ENCODE data around the gene TRIM65.
"Not testable (repeated sequence)": the region's sequence is repeated elsewhere in the genome, so short reads cannot be mapped to it uniquely, and the experiment has no call there.

TRIM65 gene

GRCh38 chr17:75897160-75898019 is 639 bp upstream of the TRIM65 start:
- Mint-ChIP-seq H3K27me3 (no peaks in the 10 kb centered on the region), H3K4me3 (peak overlapping the region; percentile 52), H3K4me1 (ENCODE audit: low read depth) (peaks cover 32% of the 10 kb centered on the region), H3K36me3 (ENCODE audit: low read depth) (peaks cover 90% of the 10 kb centered on the region), H3K9me3 (no peaks in the 10 kb centered on the region), H3K27ac (peak overlapping the region; percentile 90)
- intact Hi-C loops (cut with micrococcal nuclease): loop anchor here (2.0 kb wide), 1 partner anchor 43 kb away; the partner anchor contains the start of gene WBP2

GRCh38 chr17:75895370-75896155 is 1.2 kb downstream of the TRIM65 start:
- Mint-ChIP-seq H3K4me1 (ENCODE audit: low read depth) (peaks cover 32% of the 10 kb centered on the region), H3K9me3 (no peaks in the 10 kb centered on the region), H3K36me3 (ENCODE audit: low read depth) (peaks cover 90% of the 10 kb centered on the region), H3K4me3 (peak overlapping the region; percentile 85), H3K27me3 (no peaks in the 10 kb centered on the region), H3K27ac (peak overlapping the region; percentile 90)
- intact Hi-C loops (cut with micrococcal nuclease): loop anchor here (2.0 kb wide), 1 partner anchor 41 kb away; the partner anchor contains the start of gene WBP2

- Mint-ChIP-seq H3K4me3 (no peak overlapping the region), H3K36me3 (ENCODE audit: low read depth) (peaks cover 90% of the 10 kb centered on the region), H3K9me3 (no peaks in the 10 kb centered on the region), H3K27ac (peak overlapping the region; percentile 90), H3K4me1 (ENCODE audit: low read depth) (peaks cover 32% of the 10 kb centered on the region), H3K27me3 (no peaks in the 10 kb centered on the region)
- intact Hi-C loops (cut with micrococcal nuclease): no loop called here
Observed at GRCh38 chr17:75894049-75894733, 2.6 kb downstream of the TRIM65 start.

- Mint-ChIP-seq H3K4me1 (ENCODE audit: low read depth) (peaks cover 32% of the 10 kb centered on the region), H3K27ac (no peak overlapping the region), H3K36me3 (ENCODE audit: low read depth) (peaks cover 90% of the 10 kb centered on the region), H3K9me3 (no peaks in the 10 kb centered on the region), H3K4me3 (no peak overlapping the region), H3K27me3 (no peaks in the 10 kb centered on the region)
- intact Hi-C loops (cut with micrococcal nuclease): no loop called here
Observed at GRCh38 chr17:75893305-75894048, 3.3 kb downstream of the TRIM65 start.

GRCh38 chr17:75892556-75893224 is 4.1 kb downstream of the TRIM65 start:
- Mint-ChIP-seq H3K4me1 (ENCODE audit: low read depth) (peaks cover 31% of the 10 kb centered on the region), H3K36me3 (ENCODE audit: low read depth) (peaks cover 88% of the 10 kb centered on the region), H3K27ac (no peak overlapping the region), H3K27me3 (no peaks in the 10 kb centered on the region), H3K9me3 (no peaks in the 10 kb centered on the region), H3K4me3 (no peak overlapping the region)
- intact Hi-C loops (cut with micrococcal nuclease): no loop called here

- Mint-ChIP-seq H3K4me1 (ENCODE audit: low read depth) (peaks cover 26% of the 10 kb centered on the region), H3K4me3 (no peak overlapping the region), H3K36me3 (ENCODE audit: low read depth) (peaks cover 91% of the 10 kb centered on the region), H3K9me3 (no peaks in the 10 kb centered on the region), H3K27ac (no peak overlapping the region), H3K27me3 (no peaks in the 10 kb centered on the region)
- intact Hi-C loops (cut with micrococcal nuclease): no loop called here
Observed at GRCh38 chr17:75891605-75892555, 4.9 kb downstream of the TRIM65 start.

- no peak overlapping the region for H3K27ac Mint-ChIP-seq
- no peaks in the 10 kb centered on the region for H3K9me3 Mint-ChIP-seq
Observed at GRCh38 chr17:75891022-75891604, 5.6 kb downstream of the TRIM65 start.

GRCh38 chr17:75889454-75889853 is 7.3 kb downstream of the TRIM65 start:
- H3K27ac Mint-ChIP-seq: no peak overlapping the region
- intact Hi-C loops (cut with micrococcal nuclease): no loop called here
- peaks cover 5% of the 10 kb centered on the region for H3K27me3 Mint-ChIP-seq
- no peaks in the 10 kb centered on the region for H3K9me3 Mint-ChIP-seq
- no peak overlapping the region for H3K4me3 Mint-ChIP-seq
- H3K36me3 Mint-ChIP-seq (ENCODE audit: low read depth): peaks cover 79% of the 10 kb centered on the region
- peaks cover 25% of the 10 kb centered on the region for H3K4me1 Mint-ChIP-seq (ENCODE audit: low read depth)

More at GRCh38 chr17:75891022-75891604, 5.6 kb downstream of the TRIM65 start:
- Mint-ChIP-seq H3K36me3 (ENCODE audit: low read depth) (peaks cover 96% of the 10 kb centered on the region), H3K27me3 (peaks cover under 1% of the 10 kb centered on the region), H3K4me1 (ENCODE audit: low read depth) (peaks cover 27% of the 10 kb centered on the region), H3K4me3 (no peak overlapping the region)
- intact Hi-C loops (cut with micrococcal nuclease): no loop called here

GRCh38 chr17:75888484-75888883 is 8.3 kb downstream of the TRIM65 start:
- Mint-ChIP-seq H3K4me1 (ENCODE audit: low read depth) (peaks cover 18% of the 10 kb centered on the region), H3K36me3 (ENCODE audit: low read depth) (peaks cover 70% of the 10 kb centered on the region), H3K9me3 (no peaks in the 10 kb centered on the region), H3K27ac (no peak overlapping the region), H3K4me3 (no peak overlapping the region), H3K27me3 (peaks cover 5% of the 10 kb centered on the region)
- intact Hi-C loops (cut with micrococcal nuclease): no loop called here

GRCh38 chr17:75885860-75886259 is 10.9 kb downstream of the TRIM65 start:
- Mint-ChIP-seq H3K27ac (peak overlapping the region; percentile 35), H3K4me1 (ENCODE audit: low read depth) (peaks cover 33% of the 10 kb centered on the region), H3K27me3 (peaks cover 25% of the 10 kb centered on the region), H3K36me3 (ENCODE audit: low read depth) (peaks cover 44% of the 10 kb centered on the region)
- H3K4me3 Mint-ChIP-seq; intact Hi-C loops (cut with micrococcal nuclease); H3K9me3 Mint-ChIP-seq: not testable (repeated sequence)

- peaks cover 29% of the 10 kb centered on the region for H3K27me3 Mint-ChIP-seq
- peaks cover 39% of the 10 kb centered on the region for H3K36me3 Mint-ChIP-seq (ENCODE audit: low read depth)
Observed at GRCh38 chr17:75885431-75885830, 11.3 kb downstream of the TRIM65 start.

More at GRCh38 chr17:75885431-75885830, 11.3 kb downstream of the TRIM65 start:
- Mint-ChIP-seq H3K4me1 (ENCODE audit: low read depth) (peaks cover 33% of the 10 kb centered on the region), H3K9me3 (no peaks in the 10 kb centered on the region), H3K4me3 (no peak overlapping the region), H3K27ac (peak overlapping the region; percentile 35)
- intact Hi-C loops (cut with micrococcal nuclease): no loop called here

All from dendritic cell treated with granulocyte-macrophage colony-stimulating factor and Interleukin-4, amounts not matched to agents 40 ng/mL and 50 ng/mL, for 4 days (primary cell).